ENCODE results near the gene EMILIN1. TPM values are rescaled to one million over a fixed set of nuclear protein-coding genes. Genes with fewer than 3 reads are reported as not detected.

Gene EMILIN1
- total RNA-seq, 1 donor from 2014 or later = 1.6 TPM

DNA sequence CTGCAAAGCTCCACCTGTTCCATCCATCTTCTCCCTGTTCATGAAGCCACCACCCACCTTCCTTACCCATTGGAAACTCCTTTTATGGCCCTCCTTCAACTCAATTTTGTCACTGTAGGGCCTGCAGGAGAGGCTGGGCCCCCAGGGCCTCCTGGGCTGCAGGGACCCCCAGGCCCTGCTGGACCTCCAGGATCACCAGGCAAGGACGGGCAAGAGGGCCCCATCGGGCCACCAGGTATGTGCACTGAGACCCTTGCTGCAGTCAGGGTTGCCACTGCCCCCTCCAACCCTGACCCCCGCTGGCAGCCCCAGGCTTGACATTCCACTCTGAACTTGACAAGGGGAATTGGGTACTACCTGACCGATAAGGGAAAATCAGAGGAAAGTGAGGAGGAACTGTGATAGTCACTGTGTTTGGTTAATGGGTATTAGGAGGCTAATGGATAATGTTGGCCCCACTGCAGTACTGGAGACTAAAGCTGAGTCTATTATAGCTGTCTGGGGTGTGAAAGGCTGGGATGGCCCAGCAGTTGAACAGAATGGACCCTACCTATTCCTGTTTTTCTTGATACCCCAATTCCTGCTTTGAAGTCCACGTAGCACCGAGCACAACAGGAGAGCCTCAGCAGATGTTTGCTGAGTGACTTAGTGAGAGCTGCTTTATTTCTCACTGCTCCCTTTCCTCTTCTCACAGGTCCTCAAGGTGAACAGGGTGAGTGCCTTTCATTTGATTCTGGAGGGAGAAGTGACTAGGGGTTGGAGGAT lies 6.1 kb downstream of the EMILIN1 start:
- DNase-seq (ENCODE audit: low read depth) (no peak), FAIRE-seq (no peak)

DNA sequence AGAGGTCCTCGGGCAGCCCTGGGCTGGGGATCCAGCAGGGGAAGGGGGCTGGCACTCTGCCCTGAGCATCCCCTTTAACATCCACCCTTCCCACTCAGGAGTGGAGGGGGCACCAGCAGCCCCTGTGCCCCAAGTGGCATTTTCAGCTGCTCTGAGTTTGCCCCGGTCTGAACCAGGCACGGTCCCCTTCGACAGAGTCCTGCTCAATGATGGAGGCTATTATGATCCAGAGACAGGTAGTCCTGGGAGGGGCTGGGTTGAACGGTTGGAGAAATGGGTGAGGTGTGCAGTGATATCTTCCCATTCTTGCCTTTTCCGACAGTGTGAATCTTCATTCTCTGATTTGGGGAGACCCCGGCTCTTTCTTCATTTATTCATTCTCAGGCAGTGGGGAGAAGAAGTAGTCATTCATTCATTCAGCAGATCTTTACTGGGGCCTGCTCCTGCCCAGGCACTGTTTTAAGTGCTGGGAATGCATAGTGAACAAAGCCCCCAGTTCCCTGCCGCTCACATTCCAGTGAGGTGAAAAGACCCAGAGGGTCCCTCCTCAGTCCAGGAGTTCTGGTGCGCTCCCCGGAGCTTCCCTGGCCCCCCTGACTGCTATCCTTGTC lies 6.8 kb downstream of the EMILIN1 start:
- H3K36me3 ChIP-seq (ENCODE audit: control insufficient read depth, insufficient read depth, low read length) = no peaks in the 10 kb centered on the region
- no peaks in the 10 kb centered on the region for H3K27me3 ChIP-seq (ENCODE audit: control insufficient read depth, insufficient read depth, low read length)
- peak overlapping the region; percentile 64 for H3K4me3 ChIP-seq (ENCODE audit: low read depth, low read length)
- DNase-seq (ENCODE audit: low read depth) = no peak
- no peak for FAIRE-seq
- TF ChIP-seq, protein P1, sequence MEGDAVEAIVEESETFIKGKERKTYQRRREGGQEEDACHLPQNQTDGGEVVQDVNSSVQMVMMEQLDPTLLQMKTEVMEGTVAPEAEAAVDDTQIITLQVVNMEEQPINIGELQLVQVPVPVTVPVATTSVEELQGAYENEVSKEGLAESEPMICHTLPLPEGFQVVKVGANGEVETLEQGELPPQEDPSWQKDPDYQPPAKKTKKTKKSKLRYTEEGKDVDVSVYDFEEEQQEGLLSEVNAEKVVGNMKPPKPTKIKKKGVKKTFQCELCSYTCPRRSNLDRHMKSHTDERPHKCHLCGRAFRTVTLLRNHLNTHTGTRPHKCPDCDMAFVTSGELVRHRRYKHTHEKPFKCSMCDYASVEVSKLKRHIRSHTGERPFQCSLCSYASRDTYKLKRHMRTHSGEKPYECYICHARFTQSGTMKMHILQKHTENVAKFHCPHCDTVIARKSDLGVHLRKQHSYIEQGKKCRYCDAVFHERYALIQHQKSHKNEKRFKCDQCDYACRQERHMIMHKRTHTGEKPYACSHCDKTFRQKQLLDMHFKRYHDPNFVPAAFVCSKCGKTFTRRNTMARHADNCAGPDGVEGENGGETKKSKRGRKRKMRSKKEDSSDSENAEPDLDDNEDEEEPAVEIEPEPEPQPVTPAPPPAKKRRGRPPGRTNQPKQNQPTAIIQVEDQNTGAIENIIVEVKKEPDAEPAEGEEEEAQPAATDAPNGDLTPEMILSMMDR (IDR thresholded peaks at IDR 0.05; ENCODE audit: insufficient read depth, low read length, severe bottlenecking) = no peak

More for the DNA sequence above, 6.1 kb downstream of the EMILIN1 start:
- TF ChIP-seq, protein P1 (IDR thresholded peaks at IDR 0.05; ENCODE audit: insufficient read depth, low read length, severe bottlenecking) = no peak
- H3K4me3 ChIP-seq (ENCODE audit: low read depth, low read length) = no peak overlapping the region
- no peaks in the 10 kb centered on the region for H3K36me3 ChIP-seq (ENCODE audit: control insufficient read depth, insufficient read depth, low read length)
- no peaks in the 10 kb centered on the region for H3K27me3 ChIP-seq (ENCODE audit: control insufficient read depth, insufficient read depth, low read length)

DNA sequence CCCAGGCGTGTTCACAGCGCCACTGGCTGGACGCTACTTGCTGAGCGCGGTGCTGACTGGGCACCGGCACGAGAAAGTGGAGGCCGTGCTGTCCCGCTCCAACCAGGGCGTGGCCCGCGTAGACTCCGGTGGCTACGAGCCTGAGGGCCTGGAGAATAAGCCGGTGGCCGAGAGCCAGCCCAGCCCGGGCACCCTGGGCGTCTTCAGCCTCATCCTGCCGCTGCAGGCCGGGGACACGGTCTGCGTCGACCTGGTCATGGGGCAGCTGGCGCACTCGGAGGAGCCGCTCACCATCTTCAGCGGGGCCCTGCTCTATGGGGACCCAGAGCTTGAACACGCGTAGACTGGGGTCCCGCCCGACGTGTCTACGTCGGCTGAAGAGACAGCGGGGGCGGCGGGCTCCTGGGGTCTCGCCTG lies 7.3 kb downstream of the EMILIN1 start:
- FAIRE-seq = no peak
- TF ChIP-seq, protein P1 (IDR thresholded peaks at IDR 0.05; ENCODE audit: insufficient read depth, low read length, severe bottlenecking) = peak; percentile 50

DNA sequence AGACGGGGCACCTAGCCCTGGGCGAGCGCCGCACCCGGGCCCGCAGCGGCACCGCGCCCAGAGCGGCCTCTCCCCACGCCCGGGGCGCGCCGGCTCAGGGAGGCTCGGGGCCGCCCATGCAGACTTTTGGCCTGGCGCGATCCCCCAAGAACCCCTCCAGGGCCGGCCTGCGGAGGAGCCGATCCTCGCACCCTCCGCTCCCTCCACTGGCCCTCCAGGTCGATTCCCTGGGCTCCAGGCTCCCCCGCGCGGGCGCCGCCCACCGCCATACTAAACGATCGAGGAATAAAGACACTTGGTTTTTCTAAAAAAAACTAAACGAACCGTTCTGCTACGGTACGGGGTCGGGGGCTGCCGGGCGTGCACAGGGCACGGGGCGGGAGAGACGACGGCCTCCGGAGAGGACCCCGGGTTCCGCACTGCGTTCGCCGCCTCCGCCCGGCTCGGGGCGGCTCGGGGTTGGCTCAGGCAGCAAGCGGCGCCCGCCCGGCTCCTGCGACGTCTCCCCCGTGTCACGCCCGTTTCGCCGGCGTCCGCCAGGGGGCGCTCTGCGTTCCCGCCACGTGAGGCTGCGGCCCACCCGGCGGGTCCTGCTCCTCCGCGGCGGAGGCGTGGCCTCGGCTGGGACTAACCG lies 7.8 kb downstream of the EMILIN1 start:
- H3K4me3 ChIP-seq (ENCODE audit: low read depth, low read length) = peak overlapping the region; percentile 64
- H3K36me3 ChIP-seq (ENCODE audit: control insufficient read depth, insufficient read depth, low read length) = no peaks in the 10 kb centered on the region
- FAIRE-seq (no peak), DNase-seq (ENCODE audit: low read depth) (peak; percentile 80)
- TF ChIP-seq, protein P1 (IDR thresholded peaks at IDR 0.05; ENCODE audit: insufficient read depth, low read length, severe bottlenecking) = peak; percentile 88
- no peaks in the 10 kb centered on the region for H3K27me3 ChIP-seq (ENCODE audit: control insufficient read depth, insufficient read depth, low read length)

More for the DNA sequence above, 7.3 kb downstream of the EMILIN1 start:
- H3K4me3 ChIP-seq (ENCODE audit: low read depth, low read length) = peak overlapping the region; percentile 64
- no peaks in the 10 kb centered on the region for H3K36me3 ChIP-seq (ENCODE audit: control insufficient read depth, insufficient read depth, low read length)
- DNase-seq (ENCODE audit: low read depth) = peak; percentile 46
- H3K27me3 ChIP-seq (ENCODE audit: control insufficient read depth, insufficient read depth, low read length) = no peaks in the 10 kb centered on the region

DNA sequence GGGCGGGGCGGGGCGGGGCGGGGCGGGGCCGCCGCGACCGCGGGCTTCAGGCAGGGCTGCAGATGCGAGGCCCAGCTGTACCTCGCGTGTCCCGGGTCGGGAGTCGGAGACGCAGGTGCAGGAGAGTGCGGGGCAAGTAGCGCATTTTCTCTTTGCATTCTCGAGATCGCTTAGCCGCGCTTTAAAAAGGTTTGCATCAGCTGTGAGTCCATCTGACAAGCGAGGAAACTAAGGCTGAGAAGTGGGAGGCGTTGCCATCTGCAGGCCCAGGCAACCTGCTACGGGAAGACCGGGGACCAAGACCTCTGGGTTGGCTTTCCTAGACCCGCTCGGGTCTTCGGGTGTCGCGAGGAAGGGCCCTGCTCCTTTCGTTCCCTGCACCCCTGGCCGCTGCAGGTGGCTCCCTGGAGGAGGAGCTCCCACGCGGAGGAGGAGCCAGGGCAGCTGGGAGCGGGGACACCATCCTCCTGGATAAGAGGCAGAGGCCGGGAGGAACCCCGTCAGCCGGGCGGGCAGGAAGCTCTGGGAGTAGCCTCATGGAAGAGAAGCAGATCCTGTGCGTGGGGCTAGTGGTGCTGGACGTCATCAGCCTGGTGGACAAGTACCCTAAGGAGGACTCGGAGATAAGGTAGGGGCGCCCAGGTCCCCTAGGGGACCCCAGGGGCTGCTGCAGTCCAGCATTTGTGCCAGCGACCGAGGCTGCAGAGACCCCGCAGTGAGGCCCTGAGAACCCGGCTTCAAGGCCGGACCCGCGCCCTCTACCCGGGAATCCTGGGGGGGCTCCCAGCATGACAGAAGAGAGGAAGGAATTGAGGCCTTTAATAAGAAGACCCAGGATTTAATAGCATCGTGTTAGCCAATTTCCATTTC lies 8.5 kb downstream of the EMILIN1 start, which contains the start of gene KHK:
KHK (plus strand) TSS at position 49 of the 870 bp plus-strand sequence; CDS start at position 537, 488 bp downstream.
- peak within 1 kb of the TSS; percentile 64 for H3K4me3 ChIP-seq (ENCODE audit: low read depth, low read length)
- no peak for FAIRE-seq
- no peaks in the 10 kb centered on the region for H3K36me3 ChIP-seq (ENCODE audit: control insufficient read depth, insufficient read depth, low read length)
- peak; percentile 38 for DNase-seq (ENCODE audit: low read depth)
- no peaks in the 10 kb centered on the region for H3K27me3 ChIP-seq (ENCODE audit: control insufficient read depth, insufficient read depth, low read length)
- TF ChIP-seq, protein P1 (IDR thresholded peaks at IDR 0.05; ENCODE audit: insufficient read depth, low read length, severe bottlenecking) = no peak
